HL-60 (cell line): ENCODE measurements around the gene FMO1.

Source experiments
- REST ChIP-seq: IDR thresholded peaks from 2 replicates; pipeline ENCODE4 v1.6.1; 2012; ENCODE audit warnings: low read depth; ENCODE audit not compliant: insufficient replicate concordance
- TF ChIP-seq, protein P1 (sequence below): IDR thresholded peaks from one replicate; pipeline ENCODE4 v1.5.1; 2011; ENCODE audit warnings: low read length, control low read depth, inconsistent platforms; ENCODE audit not compliant: insufficient read depth

DNA sequence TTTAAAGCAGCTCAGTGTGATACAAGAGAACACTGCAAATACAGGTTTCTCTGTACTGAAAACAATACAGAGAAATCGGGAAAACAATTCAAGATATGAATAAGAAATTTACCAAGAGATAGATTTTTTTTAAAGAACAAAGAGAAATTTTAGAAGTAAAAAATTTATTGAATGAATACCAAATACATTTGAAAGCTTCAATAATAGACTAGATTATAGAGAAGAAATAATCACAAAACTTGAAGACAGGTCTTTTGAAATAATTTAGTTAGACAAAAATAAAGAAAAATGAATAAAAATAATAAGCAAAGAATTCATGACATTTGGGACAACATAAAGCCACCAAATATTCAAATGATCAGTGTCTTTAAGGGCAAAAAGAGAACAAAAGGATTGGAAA lies 52.1 kb downstream of the FMO1 start:
- TF ChIP-seq REST: no peak
- TF ChIP-seq, protein P1, sequence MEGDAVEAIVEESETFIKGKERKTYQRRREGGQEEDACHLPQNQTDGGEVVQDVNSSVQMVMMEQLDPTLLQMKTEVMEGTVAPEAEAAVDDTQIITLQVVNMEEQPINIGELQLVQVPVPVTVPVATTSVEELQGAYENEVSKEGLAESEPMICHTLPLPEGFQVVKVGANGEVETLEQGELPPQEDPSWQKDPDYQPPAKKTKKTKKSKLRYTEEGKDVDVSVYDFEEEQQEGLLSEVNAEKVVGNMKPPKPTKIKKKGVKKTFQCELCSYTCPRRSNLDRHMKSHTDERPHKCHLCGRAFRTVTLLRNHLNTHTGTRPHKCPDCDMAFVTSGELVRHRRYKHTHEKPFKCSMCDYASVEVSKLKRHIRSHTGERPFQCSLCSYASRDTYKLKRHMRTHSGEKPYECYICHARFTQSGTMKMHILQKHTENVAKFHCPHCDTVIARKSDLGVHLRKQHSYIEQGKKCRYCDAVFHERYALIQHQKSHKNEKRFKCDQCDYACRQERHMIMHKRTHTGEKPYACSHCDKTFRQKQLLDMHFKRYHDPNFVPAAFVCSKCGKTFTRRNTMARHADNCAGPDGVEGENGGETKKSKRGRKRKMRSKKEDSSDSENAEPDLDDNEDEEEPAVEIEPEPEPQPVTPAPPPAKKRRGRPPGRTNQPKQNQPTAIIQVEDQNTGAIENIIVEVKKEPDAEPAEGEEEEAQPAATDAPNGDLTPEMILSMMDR: no peak
